Suprapubic skin (tissue), 4 donors: ENCODE data around the gene RPS6KA4.

Source experiments
- CTCF ChIP-seq, 2 donors: fragments of 200-600 bp in 1 of 2; fragments of 450-650 bp in 1 of 2; sonication (generic) in 1 of 2; IDR thresholded peaks; one replicate each; pipeline ENCODE4 v1.5.1; 2016 to 2019; ENCODE audit warnings: antibody characterized with exemption in 2 of 2, mild to moderate bottlenecking in 1 of 2, moderate library complexity in 1 of 2
- POLR2A ChIP-seq, 2 donors: fragments of 450-650 bp; IDR thresholded peaks; one replicate each; pipeline ENCODE4 v1.6.1; 2017; ENCODE audit warnings: antibody characterized with exemption in 2 of 2, mild to moderate bottlenecking in 2 of 2, moderate library complexity in 2 of 2
- POLR2AphosphoS5 ChIP-seq, 3 donors: sonication (generic); formaldehyde crosslinking; IDR thresholded peaks; one replicate each; pipeline ENCODE4 v1.6.1; 2017; ENCODE audit warnings: antibody characterized with exemption in 3 of 3

GRCh38 chr11:64400102-64400501, 41.1 kb downstream of the RPS6KA4 start:
- no peak for TF ChIP-seq POLR2AphosphoS5 (IDR thresholded peaks at IDR 0.05)
- TF ChIP-seq POLR2A (IDR thresholded peaks at IDR 0.05) = no peak
- TF ChIP-seq CTCF (IDR thresholded peaks at IDR 0.05) = no peak
